GM10266 (cell line): Measurements from ENCODE around the gene F9.

ENCODE experiments used
- DNase-seq: peaks from one replicate; pipeline ENCODE4 v3.0.0; 2012; ENCODE audit errors: extremely low spot score
- CTCF ChIP-seq: IDR thresholded peaks from 2 replicates; pipeline ENCODE4 v1.5.1; 2012; ENCODE audit warnings: mild to moderate bottlenecking, low read depth; ENCODE audit not compliant: control insufficient read depth, insufficient read depth; ENCODE audit errors: missing control alignments

The F9 gene

GRCh38 chrX:139554991-139555675, 24.6 kb downstream of the F9 start:
- no peak for TF ChIP-seq CTCF
- DNase-seq = no peak

- peak; percentile 8 for DNase-seq
- TF ChIP-seq CTCF = peak; percentile 37
Measured at GRCh38 chrX:139559383-139560042, 29.0 kb downstream of the F9 start.

GRCh38 chrX:139560221-139560620, 29.7 kb downstream of the F9 start:
- no peak for DNase-seq
- no peak for TF ChIP-seq CTCF

- TF ChIP-seq CTCF = no peak
- no peak for DNase-seq
Measured at GRCh38 chrX:139563251-139563650, 32.7 kb downstream of the F9 start.

GRCh38 chrX:139566981-139567380, 36.4 kb downstream of the F9 start:
- DNase-seq = no peak

GRCh38 chrX:139581068-139581467, 50.5 kb downstream of the F9 start:
- no peak for DNase-seq
- TF ChIP-seq CTCF = no peak

More at GRCh38 chrX:139566981-139567380, 36.4 kb downstream of the F9 start:
- no peak for TF ChIP-seq CTCF

GRCh38 chrX:139585613-139586012, 55.1 kb downstream of the F9 start:
- DNase-seq = no peak
- TF ChIP-seq CTCF = no peak
